H1 (cell line): ENCODE measurements around the gene SIPA1L2. TPM values are rescaled to one million over a fixed set of nuclear protein-coding genes. Genes with fewer than 3 reads are reported as not detected.

Experiments
- CTCF ChIA-PET: fragments of 300-600 bp; sonication (Branson Sonifier 250); formaldehyde crosslinking; loops from one replicate; lab custom pipeline; 2021; ENCODE audit not compliant: partially characterized antibody; lab: Charles Lee
- POLR2A ChIA-PET: fragments of 300-600 bp; sonication (Branson Sonifier 250); formaldehyde crosslinking; loops from one replicate; lab custom pipeline; 2021; ENCODE audit warnings: inconsistent platforms; ENCODE audit not compliant: partially characterized antibody; lab: Charles Lee
- DNase-seq, 2 experiments: peaks; one replicate each; pipeline versions ENCODE4 v3.0.0 to v3.0.0-alpha.2; 2010 to 2022; ENCODE audit warnings: low spot score in 2 of 2, low read depth in 1 of 2, mixed read lengths in 1 of 2
- FAIRE-seq: peaks from 2 replicates; lab custom pipeline; 2011; peaks lifted over from hg19 to GRCh38; lab: Jason Lieb, UNC
- H2AFZ ChIP-seq: 2 replicates; pipeline ENCODE4 v1.8.1; 2012; ENCODE audit warnings: low read length, inconsistent platforms
- H2AK5ac ChIP-seq: 2 replicates; pipeline ENCODE4 v1.6.1; 2013; ENCODE audit warnings: low read depth, low read length
- H2BK120ac ChIP-seq: replicated peaks from 2 replicates; pipeline ENCODE3; 2013; ENCODE audit warnings: low read depth, low read length, inconsistent platforms
- H2BK12ac ChIP-seq: 2 replicates; pipeline ENCODE4 v1.6.1; 2013; ENCODE audit warnings: low read depth, low read length
- H2BK15ac ChIP-seq: 2 replicates; pipeline ENCODE4 v1.6.1; 2013; ENCODE audit warnings: low read length
- H2BK20ac ChIP-seq: 2 replicates; pipeline ENCODE4 v1.6.1; 2013; ENCODE audit warnings: low read length
- H2BK5ac ChIP-seq: 2 replicates; pipeline ENCODE4 v1.6.1; 2013; ENCODE audit warnings: low read depth, low read length
- H3K14ac ChIP-seq: 2 replicates; pipeline ENCODE4 v1.6.1; 2013; ENCODE audit warnings: inconsistent platforms; ENCODE audit not compliant: insufficient read length
- H3K18ac ChIP-seq: 2 replicates; pipeline ENCODE4 v1.6.1; 2013; ENCODE audit warnings: low read length; ENCODE audit errors: extremely low read depth
- H3K23ac ChIP-seq: 2 replicates; pipeline ENCODE4 v1.6.1; 2013; ENCODE audit warnings: inconsistent platforms; ENCODE audit not compliant: insufficient read length
- H3K23me2 ChIP-seq: 2 replicates; pipeline ENCODE4 v1.6.1; 2013; ENCODE audit warnings: low read depth, low read length
- H3K27ac ChIP-seq: 2 replicates; pipeline ENCODE4 v1.6.1; 2011; ENCODE audit warnings: low read depth, low read length, inconsistent platforms
- H3K27me3 ChIP-seq, 4 experiments: replicated peaks in 1 of 4; 1 replicate in 1 of 4; 2 replicates in 3 of 4; pipeline versions ENCODE4 v1.6.1 to v1.8.1; 2011 to 2013; ENCODE audit warnings: low read length in 3 of 4, mild to moderate bottlenecking in 3 of 4, inconsistent platforms in 2 of 4, mixed read lengths in 2 of 4, moderate library complexity in 1 of 4; ENCODE audit not compliant: control insufficient read depth in 3 of 4, insufficient read depth in 3 of 4; ENCODE audit errors: extremely low read depth in 1 of 4
- H3K36me3 ChIP-seq, 4 experiments: 2 replicates each; pipeline versions ENCODE4 v1.6.1 to v1.8.1; 2011 to 2013; ENCODE audit warnings: mild to moderate bottlenecking in 4 of 4, low read length in 3 of 4, moderate library complexity in 2 of 4, control low read depth in 1 of 4, inconsistent platforms in 1 of 4; ENCODE audit not compliant: insufficient read depth in 4 of 4, control insufficient read depth in 2 of 4
- H3K4ac ChIP-seq: replicated peaks from 2 replicates; pipeline ENCODE3; 2013; ENCODE audit warnings: low read length, low read depth, mixed read lengths, inconsistent platforms; ENCODE audit not compliant: insufficient read length
- H3K4me1 ChIP-seq, 4 experiments: replicated peaks in 1 of 4; 1 replicate in 1 of 4; 2 replicates in 3 of 4; pipeline versions ENCODE4 v1.6.1 to v1.8.1; 2011 to 2013; ENCODE audit warnings: low read length in 3 of 4, inconsistent platforms in 2 of 4, mixed read lengths in 1 of 4; ENCODE audit not compliant: insufficient read depth in 4 of 4, control insufficient read depth in 3 of 4
- H3K4me2 ChIP-seq, 2 experiments: 2 replicates each; pipeline versions ENCODE4 v1.6.1 to v1.8.1; 2011 to 2013; ENCODE audit warnings: low read depth in 2 of 2, low read length in 2 of 2, control low read depth in 1 of 2, inconsistent platforms in 1 of 2, mild to moderate bottlenecking in 1 of 2; ENCODE audit not compliant: insufficient read depth in 1 of 2
- H3K4me3 ChIP-seq, 4 experiments: fragments of 200-600, 300-600 bp in 1 of 4; sonication (generic), shearing (Covaris generic), sonication (Bioruptor Twin) in 1 of 4; 2 replicates each; pipeline versions ENCODE4 v1.5.1 to v1.8.1; 2011 to 2016; ENCODE audit warnings: low read length in 4 of 4, low read depth in 3 of 4, control low read depth in 2 of 4, inconsistent platforms in 2 of 4, mild to moderate bottlenecking in 2 of 4, mixed read lengths in 1 of 4, moderate library complexity in 1 of 4; ENCODE audit not compliant: insufficient read depth in 2 of 4; ENCODE audit errors: extremely low read depth in 1 of 4
- H3K56ac ChIP-seq: replicated peaks from 2 replicates; pipeline ENCODE3; 2013; ENCODE audit warnings: low read depth, mild to moderate bottlenecking, mixed read lengths, low read length, inconsistent platforms; ENCODE audit not compliant: insufficient read length
- H3K79me1 ChIP-seq: 2 replicates; pipeline ENCODE4 v1.6.1; 2013; ENCODE audit warnings: low read depth, low read length, control low read depth
- H3K79me2 ChIP-seq, 2 experiments: 2 replicates each; pipeline versions ENCODE4 v1.6.1 to v1.8.1; 2012 to 2013; ENCODE audit warnings: low read length in 2 of 2, mild to moderate bottlenecking in 2 of 2, inconsistent platforms in 1 of 2; ENCODE audit not compliant: insufficient read depth in 2 of 2, control insufficient read depth in 1 of 2
- H3K9ac ChIP-seq, 4 experiments: replicated peaks in 1 of 4; 1 replicate in 1 of 4; 2 replicates in 3 of 4; pipeline versions ENCODE4 v1.6.1 to v1.8.1; 2011 to 2013; ENCODE audit warnings: low read depth in 3 of 4, low read length in 3 of 4, control low read depth in 2 of 4, mild to moderate bottlenecking in 2 of 4, moderate library complexity in 2 of 4, inconsistent platforms in 1 of 4; ENCODE audit errors: extremely low read depth in 1 of 4
- H3K9me3 ChIP-seq, 2 experiments: 2 replicates each; pipeline versions ENCODE4 v1.6.1 to v1.8.1; 2012 to 2013; ENCODE audit warnings: mild to moderate bottlenecking in 2 of 2, moderate library complexity in 2 of 2, control low read depth in 1 of 2, inconsistent platforms in 1 of 2, low read depth in 1 of 2, low read length in 1 of 2, mixed read lengths in 1 of 2; ENCODE audit not compliant: insufficient read depth in 2 of 2
- H4K20me1 ChIP-seq, 2 experiments: replicated peaks in 1 of 2; 2 replicates each; pipeline versions ENCODE3 to v1.8.1; 2011 to 2013; ENCODE audit warnings: inconsistent platforms in 2 of 2, low read length in 2 of 2, mild to moderate bottlenecking in 1 of 2; ENCODE audit not compliant: insufficient read depth in 2 of 2, control insufficient read depth in 1 of 2
- H4K5ac ChIP-seq: 2 replicates; pipeline ENCODE4 v1.6.1; 2013; ENCODE audit warnings: low read length, low read depth, mixed read lengths, inconsistent platforms; ENCODE audit not compliant: insufficient read length
- H4K8ac ChIP-seq: 2 replicates; pipeline ENCODE4 v1.8.0; 2013; ENCODE audit warnings: mild to moderate bottlenecking, moderate library complexity, low read length, inconsistent platforms; ENCODE audit not compliant: insufficient read depth; ENCODE audit errors: extremely low read depth
- H4K91ac ChIP-seq: replicated peaks from 2 replicates; pipeline ENCODE3; 2013; ENCODE audit warnings: low read length, mixed read lengths, inconsistent platforms; ENCODE audit not compliant: insufficient read length
- BRCA1 ChIP-seq: IDR thresholded peaks from 2 replicates; pipeline ENCODE4 v1.6.1; 2012; ENCODE audit warnings: low read depth, low read length, improper control_type of control experiment
- CBX5 ChIP-seq: fragments of 300-800, 300-1000 bp; sonication (generic); IDR thresholded peaks from 2 replicates; pipeline ENCODE4 v1.7.1; 2016; ENCODE audit warnings: antibody characterized with exemption, low read length, low read depth
- SIRT6 ChIP-seq: IDR thresholded peaks from one replicate; pipeline ENCODE4 v1.7.1; 2012; ENCODE audit warnings: low read length, inconsistent platforms
- WGBS, 2 experiments: shearing (Covaris generic) in 1 of 2; methylation state at CpG; one replicate each; pipeline versions ENCODE4 v1.1.6 to v1.1.7; 2013 to 2015; ENCODE audit warnings: low lambda C conversion rate in 2 of 2, mixed read lengths in 2 of 2, inconsistent platforms in 1 of 2, low coverage in 1 of 2, missing lambda C conversion rate in 1 of 2; ENCODE audit not compliant: insufficient replicate concordance in 2 of 2, insufficient coverage in 1 of 2, insufficient read length in 1 of 2; ENCODE audit errors: extremely low coverage in 1 of 2, missing lambda C conversion rate in 1 of 2; 5-methylcytosine and 5-hydroxymethylcytosine counted together
- polyA plus RNA-seq, 7 experiments: library from polyadenylated mRNA; depleted of rRNA in 3 of 7; stranded (reverse) in 5 of 7; unstranded in 2 of 7; fragments of >200 nt in 5 of 7; fragments of 200-250 nt in 2 of 7; gene quantifications; 1 replicate in 5 of 7; 2 replicates in 1 of 7; 4 replicates in 1 of 7; pipeline versions ENCODE4 v1.2.1 to v1.2.3, GENCODE V29; 2011 to 2013; ENCODE audit warnings: missing spikeins in 2 of 7, mixed read lengths in 2 of 7
- total RNA-seq: library from RNA; stranded (reverse); fragmentation: NEBNext Ultra II Directional; extraction: Animal tissue kit (Norgen Biotek cat#: 25700); gene quantifications from 2 replicates; pipeline ENCODE4 v1.2.1, GENCODE V29; 2021

SIPA1L2 gene
- total and polyA plus RNA-seq, 2 of the 8 experiments (the other 6 are each of a cell fraction or from before 2014, with no cell fraction given), result 7.7 to 13.2 TPM

DNA sequence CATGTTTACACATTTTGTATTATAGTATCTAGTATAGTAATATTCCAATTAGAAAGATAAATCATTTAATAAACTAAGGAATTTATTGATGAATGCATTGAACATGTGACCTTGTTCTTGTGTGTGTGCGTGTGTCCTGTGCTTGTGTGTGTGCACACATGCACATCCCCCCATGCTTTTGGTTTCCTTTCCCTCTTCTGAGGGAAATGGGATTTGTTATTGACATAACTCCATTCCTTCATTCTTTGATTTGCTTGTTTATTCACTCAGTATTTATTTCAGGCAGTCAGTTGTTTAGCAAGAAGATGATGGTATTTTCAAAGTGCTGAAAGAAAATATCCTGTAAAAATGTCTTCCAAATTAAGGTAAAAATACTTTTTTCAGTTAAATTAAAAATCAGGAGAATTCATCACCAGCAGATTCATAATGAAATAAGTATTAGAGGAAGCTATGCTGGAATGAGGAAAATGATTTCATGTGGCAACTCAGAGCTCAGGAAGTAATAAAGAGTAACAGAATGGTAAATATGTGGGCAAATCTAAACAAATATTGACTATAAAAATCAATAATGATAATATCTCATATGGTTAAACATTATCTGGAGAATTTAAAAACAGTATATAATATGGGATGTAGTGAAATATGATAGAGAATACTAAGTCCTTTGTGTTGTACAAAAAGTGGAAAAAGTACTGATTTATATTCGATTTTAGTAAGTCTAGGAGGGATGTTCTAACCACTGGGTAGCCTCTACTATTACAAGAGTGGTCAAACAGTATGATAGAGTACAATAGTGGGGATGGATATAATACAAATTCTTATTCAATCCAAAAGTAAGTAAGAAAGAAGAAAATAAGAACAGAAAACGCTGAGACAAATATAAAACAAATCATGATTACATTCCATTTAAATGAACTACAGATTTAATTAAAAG lies 35.2 kb upstream of the SIPA1L2 start:
- H3K18ac ChIP-seq, result no peak overlapping the region
- no peak overlapping the region for H3K27ac ChIP-seq
- H3K79me1 ChIP-seq, result no peaks in the 10 kb centered on the region
- H4K8ac ChIP-seq, result no peak overlapping the region
- no peak overlapping the region for H3K9ac ChIP-seq
- FAIRE-seq (no peak), DNase-seq (no peak)
- POLR2A ChIA-PET, result no interaction called here
- no peak overlapping the region for H2BK20ac ChIP-seq
- no peak overlapping the region for H2BK12ac ChIP-seq
- H2BK120ac ChIP-seq, result no peak overlapping the region
- H3K27me3 ChIP-seq, result no peaks in the 10 kb centered on the region
- H3K79me2 ChIP-seq, result no peaks in the 10 kb centered on the region
- H3K9me3 ChIP-seq, result no peaks in the 10 kb centered on the region
- H4K91ac ChIP-seq, result no peak overlapping the region
- no peaks in the 10 kb centered on the region for H3K36me3 ChIP-seq
- H4K5ac ChIP-seq, result no peak overlapping the region
- no peak overlapping the region for H2AFZ ChIP-seq
- no peak overlapping the region for H3K23ac ChIP-seq
- H2BK15ac ChIP-seq, result no peak overlapping the region
- H3K4me2 ChIP-seq, result no peak overlapping the region
- H3K14ac ChIP-seq, result no peak overlapping the region
- 89% methylated on average over 3 of the region's 3 CpGs; no CpG with 5 or more reads in 1 of the 2 experiments for WGBS, 2 experiments
- H2AK5ac ChIP-seq, result no peak overlapping the region
- H4K20me1 ChIP-seq, result no peaks in the 10 kb centered on the region
- H3K56ac ChIP-seq, result no peak overlapping the region
- H3K4ac ChIP-seq, result no peak overlapping the region
- no peaks in the 10 kb centered on the region for H3K4me1 ChIP-seq
- CTCF ChIA-PET, result no interaction called here
- H2BK5ac ChIP-seq, result no peak overlapping the region
- H3K4me3 ChIP-seq, result no peak overlapping the region
- H3K23me2 ChIP-seq, result no peaks in the 10 kb centered on the region
- TF ChIP-seq CBX5 (no peak), SIRT6 (no peak), BRCA1 (no peak)
